GM13977 (cell line): Measurements from ENCODE around the gene SALL3.

Experiments
- DNase-seq: peaks from one replicate; pipeline ENCODE4 v3.0.0; 2012; ENCODE audit warnings: low spot score
- in situ Hi-C: fragments of 300-500 bp; cut with MboI; formaldehyde crosslinking; loops from one replicate; pipeline ENCODE4 v1.12.0; 2022; ENCODE audit warnings: low sequenced_read_pairs, low pct_unique_long_range_greater_than_20kb, mixed read lengths, inconsistent platforms; ENCODE audit not compliant: unreplicated experiment
- TF ChIP-seq, protein P1 (sequence below): IDR thresholded peaks from 2 replicates; pipeline ENCODE4 v1.5.1; 2012; ENCODE audit warnings: mild to moderate bottlenecking, control low read depth; ENCODE audit not compliant: insufficient read depth; ENCODE audit errors: extremely low read depth, missing control alignments

Gene SALL3

DNA sequence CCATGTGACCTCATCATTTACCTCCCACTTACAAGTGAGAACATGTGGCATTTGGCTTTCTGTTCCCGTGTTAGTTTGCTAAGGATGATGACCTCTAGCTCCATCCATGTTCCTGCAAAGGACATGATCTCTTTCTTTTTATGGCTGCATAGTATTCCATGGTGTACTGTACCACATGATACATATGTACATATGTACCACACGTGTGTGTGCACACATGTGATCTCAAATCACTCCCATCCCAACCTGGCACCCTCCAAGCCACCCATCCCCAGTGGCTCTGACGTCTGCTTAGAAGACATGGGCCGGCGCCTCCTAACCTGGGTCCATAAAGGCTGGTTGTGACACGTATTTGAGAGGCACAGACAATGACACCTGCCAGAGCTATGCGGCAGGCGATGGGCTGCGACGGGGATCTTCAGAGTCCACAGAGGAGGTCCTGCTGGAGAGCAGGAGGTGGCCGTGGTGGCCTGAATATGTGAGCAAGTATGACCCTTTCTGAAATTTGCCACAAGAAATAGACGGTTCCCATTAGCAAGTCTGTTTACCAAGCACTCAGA lies 8.8 kb upstream of the SALL3 start:
- TF ChIP-seq, protein P1, sequence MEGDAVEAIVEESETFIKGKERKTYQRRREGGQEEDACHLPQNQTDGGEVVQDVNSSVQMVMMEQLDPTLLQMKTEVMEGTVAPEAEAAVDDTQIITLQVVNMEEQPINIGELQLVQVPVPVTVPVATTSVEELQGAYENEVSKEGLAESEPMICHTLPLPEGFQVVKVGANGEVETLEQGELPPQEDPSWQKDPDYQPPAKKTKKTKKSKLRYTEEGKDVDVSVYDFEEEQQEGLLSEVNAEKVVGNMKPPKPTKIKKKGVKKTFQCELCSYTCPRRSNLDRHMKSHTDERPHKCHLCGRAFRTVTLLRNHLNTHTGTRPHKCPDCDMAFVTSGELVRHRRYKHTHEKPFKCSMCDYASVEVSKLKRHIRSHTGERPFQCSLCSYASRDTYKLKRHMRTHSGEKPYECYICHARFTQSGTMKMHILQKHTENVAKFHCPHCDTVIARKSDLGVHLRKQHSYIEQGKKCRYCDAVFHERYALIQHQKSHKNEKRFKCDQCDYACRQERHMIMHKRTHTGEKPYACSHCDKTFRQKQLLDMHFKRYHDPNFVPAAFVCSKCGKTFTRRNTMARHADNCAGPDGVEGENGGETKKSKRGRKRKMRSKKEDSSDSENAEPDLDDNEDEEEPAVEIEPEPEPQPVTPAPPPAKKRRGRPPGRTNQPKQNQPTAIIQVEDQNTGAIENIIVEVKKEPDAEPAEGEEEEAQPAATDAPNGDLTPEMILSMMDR = no peak
- in situ Hi-C loops = no loop called here
- DNase-seq = no peak

DNA sequence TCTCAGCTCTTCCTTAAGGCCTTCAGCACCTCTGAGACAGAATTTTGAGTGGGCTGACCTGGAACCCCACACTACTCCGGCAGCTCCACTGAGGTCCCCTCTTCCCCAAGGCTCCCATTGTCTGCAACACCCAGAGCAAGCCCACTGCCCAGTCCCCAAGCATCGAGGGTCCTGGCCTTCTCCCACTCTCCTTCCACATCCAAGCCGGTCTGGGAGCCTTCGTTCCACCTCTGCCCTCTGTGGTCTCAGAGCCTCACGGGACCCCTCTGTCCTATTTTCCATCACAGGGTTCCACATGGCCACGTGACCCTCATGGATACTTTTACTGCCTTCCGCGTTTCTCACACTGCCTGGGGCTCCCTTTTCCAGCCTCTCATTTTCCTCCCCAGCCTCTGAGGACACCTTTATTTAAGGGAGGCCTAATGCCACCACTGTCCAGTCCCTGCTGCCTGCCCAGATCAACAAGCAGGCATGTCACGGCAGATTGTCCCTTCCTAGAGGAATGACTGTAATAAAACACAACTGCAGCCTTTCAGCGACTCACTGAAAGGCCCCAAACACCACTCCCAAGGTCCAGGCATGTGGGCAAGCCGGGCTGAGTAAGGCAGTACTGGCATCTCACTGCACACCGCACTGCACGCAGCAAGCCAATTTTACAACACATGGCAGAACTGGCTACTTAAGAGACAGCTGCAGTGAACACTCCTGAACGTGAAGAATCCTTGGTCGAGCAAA lies 7.9 kb upstream of the SALL3 start:
- in situ Hi-C loops = no loop called here
- DNase-seq = no peak
- TF ChIP-seq, protein P1 = no peak

DNA sequence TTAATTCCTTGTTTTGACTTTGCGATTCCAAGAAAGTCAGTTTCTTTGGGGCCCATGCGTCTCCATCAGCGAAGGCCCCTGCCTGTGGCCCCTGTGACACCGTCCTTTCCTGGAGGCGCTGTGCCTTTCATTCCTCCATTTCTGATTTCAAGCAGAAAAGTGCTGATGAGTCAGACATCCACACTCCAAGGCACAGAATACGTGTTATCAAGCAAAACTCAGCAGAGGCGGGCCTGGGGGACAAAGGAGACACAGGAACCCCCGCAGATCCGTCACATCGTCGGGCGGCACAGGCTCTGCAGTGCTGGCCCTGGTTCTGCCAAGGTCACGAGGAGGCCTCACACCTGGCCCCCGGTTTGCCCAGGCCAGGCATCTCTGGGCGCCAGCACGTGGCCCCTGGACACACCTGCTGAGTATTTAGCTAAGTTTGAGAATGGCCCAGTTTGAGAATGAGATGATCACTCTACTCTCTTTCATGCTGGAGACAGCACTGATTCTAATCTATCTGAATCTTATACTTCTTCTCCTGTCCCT lies 7.2 kb upstream of the SALL3 start:
- TF ChIP-seq, protein P1 = no peak
- DNase-seq = no peak
- in situ Hi-C loops = no loop called here

DNA sequence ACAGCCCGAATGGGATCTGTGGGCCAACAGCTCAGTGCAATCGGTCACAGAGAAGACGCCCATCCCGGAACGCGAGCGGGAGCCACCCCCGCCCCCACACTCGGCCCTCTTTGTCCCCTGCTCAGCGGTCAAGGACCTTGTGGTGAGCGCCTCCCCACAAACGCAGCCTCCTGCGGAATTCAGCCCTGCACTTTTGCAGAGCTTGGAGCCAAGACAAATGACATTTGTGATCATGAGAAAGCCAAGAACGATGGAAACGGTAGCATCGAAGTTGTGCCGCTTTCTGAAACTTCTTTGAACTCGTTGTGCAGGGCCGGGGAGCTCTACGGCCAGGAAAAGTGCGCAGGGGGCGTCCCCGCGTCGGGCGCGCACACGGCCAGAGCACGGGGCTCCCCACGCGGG lies 6.7 kb upstream of the SALL3 start:
- TF ChIP-seq, protein P1 = no peak
- in situ Hi-C loops = no loop called here
- no peak for DNase-seq

DNA sequence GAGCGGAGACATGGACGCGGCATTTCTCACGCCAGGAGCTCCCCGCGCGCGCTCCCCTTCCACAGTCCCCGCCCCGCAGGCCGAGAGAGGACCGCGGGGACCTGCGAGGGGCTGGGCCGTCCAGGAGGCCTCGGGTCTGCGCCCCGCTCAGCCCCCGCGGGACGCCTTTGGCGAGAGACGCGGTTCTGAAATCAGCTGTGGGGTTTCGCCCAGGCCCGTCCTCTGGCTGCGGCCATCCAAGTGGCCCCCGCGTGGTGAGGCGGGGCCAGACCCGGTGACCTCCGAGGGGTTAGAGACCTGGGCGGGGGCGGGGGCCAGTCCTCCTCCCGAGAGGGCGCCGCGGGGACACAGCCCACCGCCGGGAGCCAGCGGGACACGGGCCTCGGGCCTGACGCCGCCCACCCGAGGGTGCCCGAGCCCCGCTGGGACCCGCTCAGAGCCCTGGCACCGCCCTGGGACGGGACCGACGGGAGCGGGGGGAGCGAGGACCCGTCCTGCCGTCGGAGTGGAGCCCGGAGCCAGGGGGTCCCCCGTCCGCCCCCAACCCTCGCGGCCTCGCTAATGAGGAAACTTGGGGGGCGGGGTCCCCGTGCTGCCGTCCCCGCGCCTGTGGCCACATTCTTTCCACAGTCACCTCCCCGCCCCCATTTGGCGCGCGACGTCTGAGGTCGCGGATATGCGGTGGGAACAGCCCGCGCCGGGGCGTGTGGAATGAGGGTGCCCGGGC lies 6.1 kb upstream of the SALL3 start:
- in situ Hi-C loops = no loop called here
- TF ChIP-seq, protein P1 = no peak

DNA sequence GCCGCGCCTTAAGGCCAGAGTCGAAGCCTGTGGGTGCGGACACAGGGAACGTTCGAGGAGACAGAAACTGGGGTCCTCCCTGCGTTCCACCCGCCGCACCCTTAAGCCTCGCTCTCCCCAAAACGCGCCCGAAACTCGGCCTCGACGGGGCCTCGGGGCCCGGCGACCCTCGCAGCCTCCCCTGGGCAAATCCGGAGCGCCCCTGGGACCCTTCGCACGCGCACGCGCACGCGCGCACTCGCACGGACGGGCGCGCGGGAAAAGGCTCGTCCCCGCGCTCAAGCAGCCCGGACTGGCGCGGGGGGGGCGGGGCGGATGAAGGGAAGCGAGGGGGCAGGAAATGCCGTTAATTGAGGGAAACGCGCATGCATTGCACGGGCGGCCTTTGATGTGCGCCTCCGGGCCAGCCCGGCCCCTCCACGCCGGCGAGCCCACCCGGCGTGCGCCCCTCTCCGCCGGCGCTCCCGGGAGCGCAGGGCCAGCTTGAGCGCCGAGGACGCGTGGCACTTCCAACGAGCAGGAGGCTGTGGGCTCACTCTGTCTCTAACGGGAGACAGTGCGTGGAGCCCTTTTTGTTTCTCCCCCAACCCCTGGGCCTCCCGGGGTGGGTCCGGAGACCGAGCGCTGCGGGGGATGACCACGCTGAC lies 5.4 kb upstream of the SALL3 start:
- DNase-seq = no peak
- in situ Hi-C loops = no loop called here
- TF ChIP-seq, protein P1 = no peak

More for the DNA sequence above, 6.1 kb upstream of the SALL3 start:
- DNase-seq = no peak
